GM23338 (cell line): ENCODE measurements around the gene GAB1. TPM values are rescaled to one million over a fixed set of nuclear protein-coding genes. Genes with fewer than 3 reads are reported as not detected.

ENCODE experiments used
- ATAC-seq: fragments of 200-7000 bp; cut with Tn5 transposase; 3 replicates; pipeline ENCODE4 v1.9.1; 2020
- DNase-seq: peaks from one replicate; pipeline ENCODE4 v3.0.0-alpha.2; 2015; ENCODE audit warnings: low spot score
- H2AFZ ChIP-seq: fragments of 200-600 bp; sonication (generic); 2 replicates; pipeline ENCODE4 v1.8.0; 2016; ENCODE audit warnings: antibody characterized with exemption, mild to moderate bottlenecking, moderate library complexity
- H3F3A ChIP-seq: fragments of 200-600 bp; sonication (generic); replicated peaks from 2 replicates; pipeline ENCODE4 v1.8.0; 2017; ENCODE audit warnings: antibody characterized with exemption, mixed run types, low read depth
- H3K27ac ChIP-seq: fragments of 200-600 bp; sonication (generic); 2 replicates; pipeline ENCODE4 v1.6.1; 2016; ENCODE audit warnings: low read depth
- H3K27me3 ChIP-seq: fragments of 200-600 bp; sonication (generic); 2 replicates; pipeline ENCODE4 v1.8.0; 2016; ENCODE audit warnings: mild to moderate bottlenecking, mixed run types, moderate library complexity; ENCODE audit not compliant: insufficient read depth
- H3K36me3 ChIP-seq: fragments of 200-600 bp; sonication (generic); 2 replicates; pipeline ENCODE4 v1.8.0; 2016; ENCODE audit warnings: mild to moderate bottlenecking; ENCODE audit not compliant: insufficient read depth
- H3K4me1 ChIP-seq: fragments of 200-600 bp; sonication (generic); 2 replicates; pipeline ENCODE4 v1.8.0; 2016; ENCODE audit warnings: mild to moderate bottlenecking, moderate library complexity; ENCODE audit not compliant: insufficient read depth
- H3K4me2 ChIP-seq: fragments of 200-600 bp; sonication (generic); 2 replicates; pipeline ENCODE4 v1.7.1; 2017; ENCODE audit warnings: mixed run types
- H3K4me3 ChIP-seq: fragments of 200-600 bp; sonication (generic); 2 replicates; pipeline ENCODE4 v1.6.1; 2016; ENCODE audit warnings: mixed run types
- H3K79me2 ChIP-seq: fragments of 200-600 bp; sonication (generic); replicated peaks from 2 replicates; pipeline ENCODE4 v1.8.0; 2017; ENCODE audit warnings: mild to moderate bottlenecking; ENCODE audit not compliant: insufficient read depth
- H3K9me2 ChIP-seq: fragments of 200-600 bp; sonication (generic); 2 replicates; pipeline ENCODE4 v1.8.0; 2017; ENCODE audit not compliant: insufficient read depth
- H4K20me1 ChIP-seq: fragments of 200-600 bp; sonication (generic); replicated peaks from 2 replicates; pipeline ENCODE4 v1.8.0; 2017; ENCODE audit warnings: mild to moderate bottlenecking; ENCODE audit not compliant: insufficient read depth
- H3K27ac Mint-ChIP-seq: 2 replicates; pipeline ENCODE4 v1.8.0; 2020; ENCODE audit warnings: inconsistent platforms, mild to moderate bottlenecking, moderate library complexity, mixed read lengths
- H3K27me3 Mint-ChIP-seq: 3 replicates; pipeline ENCODE4 v1.8.0; 2022; ENCODE audit warnings: low read depth, mild to moderate bottlenecking, moderate library complexity, mixed read lengths, inconsistent platforms; ENCODE audit not compliant: insufficient read depth, poor library complexity
- H3K36me3 Mint-ChIP-seq: 3 replicates; pipeline ENCODE4 v1.8.0; 2021; ENCODE audit warnings: low read depth, mild to moderate bottlenecking, inconsistent platforms, moderate library complexity, mixed read lengths
- H3K4me1 Mint-ChIP-seq: 3 replicates; pipeline ENCODE4 v1.8.0; 2020; ENCODE audit warnings: mild to moderate bottlenecking, inconsistent platforms, mixed read lengths
- H3K4me3 Mint-ChIP-seq: 3 replicates; pipeline ENCODE4 v1.8.0; 2021; ENCODE audit warnings: moderate library complexity, mild to moderate bottlenecking, inconsistent platforms, mixed read lengths
- H3K9me3 Mint-ChIP-seq: 3 replicates; pipeline ENCODE4 v1.8.0; 2020; ENCODE audit warnings: moderate library complexity, mild to moderate bottlenecking, inconsistent platforms, mixed read lengths
- CREB1 ChIP-seq: fragments of 250-450 bp; sonication (Bioruptor Pico); IDR thresholded peaks from 2 replicates; pipeline ENCODE4 v1.5.0; 2020; ENCODE audit warnings: low read depth, mild to moderate bottlenecking, moderate library complexity
- CTCF ChIP-seq, 2 experiments: fragments of 200-600 bp in 1 of 2; sonication (generic) in 1 of 2; conservative IDR thresholded peaks; 2 replicates each; pipeline versions ENCODE4 v1.5.1 to v1.6.1; 2016 to 2017; ENCODE audit warnings: antibody characterized with exemption in 2 of 2, low read depth in 2 of 2, mild to moderate bottlenecking in 2 of 2, moderate library complexity in 1 of 2
- ETS1 ChIP-seq: IDR thresholded peaks from 2 replicates; pipeline ENCODE4 v1.6.1; 2016; ENCODE audit warnings: antibody characterized with exemption
- EZH2 ChIP-seq: fragments of 200-600 bp; sonication (generic); IDR thresholded peaks from one replicate; pipeline ENCODE4 v1.8.0; 2017; ENCODE audit warnings: antibody characterized with exemption, mild to moderate bottlenecking, low read depth; ENCODE audit not compliant: unreplicated experiment
- JUNB ChIP-seq: IDR thresholded peaks from one replicate; pipeline ENCODE4 v1.6.1; 2016; ENCODE audit warnings: antibody characterized with exemption; ENCODE audit not compliant: unreplicated experiment
- POLR2AphosphoS5 ChIP-seq: IDR thresholded peaks from 2 replicates; pipeline ENCODE4 v1.6.1; 2016; ENCODE audit warnings: antibody characterized with exemption, low read depth
- REST ChIP-seq: IDR thresholded peaks from one replicate; pipeline ENCODE4 v1.6.1; 2018; ENCODE audit warnings: antibody characterized with exemption; ENCODE audit not compliant: unreplicated experiment
- STAT1 ChIP-seq: IDR thresholded peaks from one replicate; pipeline ENCODE4 v1.6.1; 2016; ENCODE audit warnings: antibody characterized with exemption; ENCODE audit not compliant: unreplicated experiment
- ZNF114 ChIP-seq: fragments of 250-450 bp; sonication (Bioruptor Pico); IDR thresholded peaks from 2 replicates; pipeline ENCODE4 v1.5.0; 2020; ENCODE audit warnings: mild to moderate bottlenecking, moderate library complexity
- polyA plus RNA-seq: library from polyadenylated mRNA; unstranded; fragments of >200 nt; fragmentation: Nextera tagmentation; extraction: Ambion mirVana; gene quantifications from 2 replicates; pipeline ENCODE4 v1.2.1, GENCODE V29; 2016
- total RNA-seq: library from RNA; depleted of rRNA; stranded (reverse); fragments of >200 nt; shearing (Covaris generic); gene quantifications from 2 replicates; pipeline ENCODE4 v1.2.3, GENCODE V29; 2014
- TF ChIP-seq, protein P1 (sequence below): fragments of 250-450 bp; sonication (Bioruptor Pico); IDR thresholded peaks from 2 replicates; pipeline ENCODE4 v1.5.0; 2020; ENCODE audit warnings: mild to moderate bottlenecking, moderate library complexity

Gene GAB1
- total and polyA plus RNA-seq, 2 experiments from 2014 or later: 4.0 to 18.4 TPM

- TF ChIP-seq, protein P1, sequence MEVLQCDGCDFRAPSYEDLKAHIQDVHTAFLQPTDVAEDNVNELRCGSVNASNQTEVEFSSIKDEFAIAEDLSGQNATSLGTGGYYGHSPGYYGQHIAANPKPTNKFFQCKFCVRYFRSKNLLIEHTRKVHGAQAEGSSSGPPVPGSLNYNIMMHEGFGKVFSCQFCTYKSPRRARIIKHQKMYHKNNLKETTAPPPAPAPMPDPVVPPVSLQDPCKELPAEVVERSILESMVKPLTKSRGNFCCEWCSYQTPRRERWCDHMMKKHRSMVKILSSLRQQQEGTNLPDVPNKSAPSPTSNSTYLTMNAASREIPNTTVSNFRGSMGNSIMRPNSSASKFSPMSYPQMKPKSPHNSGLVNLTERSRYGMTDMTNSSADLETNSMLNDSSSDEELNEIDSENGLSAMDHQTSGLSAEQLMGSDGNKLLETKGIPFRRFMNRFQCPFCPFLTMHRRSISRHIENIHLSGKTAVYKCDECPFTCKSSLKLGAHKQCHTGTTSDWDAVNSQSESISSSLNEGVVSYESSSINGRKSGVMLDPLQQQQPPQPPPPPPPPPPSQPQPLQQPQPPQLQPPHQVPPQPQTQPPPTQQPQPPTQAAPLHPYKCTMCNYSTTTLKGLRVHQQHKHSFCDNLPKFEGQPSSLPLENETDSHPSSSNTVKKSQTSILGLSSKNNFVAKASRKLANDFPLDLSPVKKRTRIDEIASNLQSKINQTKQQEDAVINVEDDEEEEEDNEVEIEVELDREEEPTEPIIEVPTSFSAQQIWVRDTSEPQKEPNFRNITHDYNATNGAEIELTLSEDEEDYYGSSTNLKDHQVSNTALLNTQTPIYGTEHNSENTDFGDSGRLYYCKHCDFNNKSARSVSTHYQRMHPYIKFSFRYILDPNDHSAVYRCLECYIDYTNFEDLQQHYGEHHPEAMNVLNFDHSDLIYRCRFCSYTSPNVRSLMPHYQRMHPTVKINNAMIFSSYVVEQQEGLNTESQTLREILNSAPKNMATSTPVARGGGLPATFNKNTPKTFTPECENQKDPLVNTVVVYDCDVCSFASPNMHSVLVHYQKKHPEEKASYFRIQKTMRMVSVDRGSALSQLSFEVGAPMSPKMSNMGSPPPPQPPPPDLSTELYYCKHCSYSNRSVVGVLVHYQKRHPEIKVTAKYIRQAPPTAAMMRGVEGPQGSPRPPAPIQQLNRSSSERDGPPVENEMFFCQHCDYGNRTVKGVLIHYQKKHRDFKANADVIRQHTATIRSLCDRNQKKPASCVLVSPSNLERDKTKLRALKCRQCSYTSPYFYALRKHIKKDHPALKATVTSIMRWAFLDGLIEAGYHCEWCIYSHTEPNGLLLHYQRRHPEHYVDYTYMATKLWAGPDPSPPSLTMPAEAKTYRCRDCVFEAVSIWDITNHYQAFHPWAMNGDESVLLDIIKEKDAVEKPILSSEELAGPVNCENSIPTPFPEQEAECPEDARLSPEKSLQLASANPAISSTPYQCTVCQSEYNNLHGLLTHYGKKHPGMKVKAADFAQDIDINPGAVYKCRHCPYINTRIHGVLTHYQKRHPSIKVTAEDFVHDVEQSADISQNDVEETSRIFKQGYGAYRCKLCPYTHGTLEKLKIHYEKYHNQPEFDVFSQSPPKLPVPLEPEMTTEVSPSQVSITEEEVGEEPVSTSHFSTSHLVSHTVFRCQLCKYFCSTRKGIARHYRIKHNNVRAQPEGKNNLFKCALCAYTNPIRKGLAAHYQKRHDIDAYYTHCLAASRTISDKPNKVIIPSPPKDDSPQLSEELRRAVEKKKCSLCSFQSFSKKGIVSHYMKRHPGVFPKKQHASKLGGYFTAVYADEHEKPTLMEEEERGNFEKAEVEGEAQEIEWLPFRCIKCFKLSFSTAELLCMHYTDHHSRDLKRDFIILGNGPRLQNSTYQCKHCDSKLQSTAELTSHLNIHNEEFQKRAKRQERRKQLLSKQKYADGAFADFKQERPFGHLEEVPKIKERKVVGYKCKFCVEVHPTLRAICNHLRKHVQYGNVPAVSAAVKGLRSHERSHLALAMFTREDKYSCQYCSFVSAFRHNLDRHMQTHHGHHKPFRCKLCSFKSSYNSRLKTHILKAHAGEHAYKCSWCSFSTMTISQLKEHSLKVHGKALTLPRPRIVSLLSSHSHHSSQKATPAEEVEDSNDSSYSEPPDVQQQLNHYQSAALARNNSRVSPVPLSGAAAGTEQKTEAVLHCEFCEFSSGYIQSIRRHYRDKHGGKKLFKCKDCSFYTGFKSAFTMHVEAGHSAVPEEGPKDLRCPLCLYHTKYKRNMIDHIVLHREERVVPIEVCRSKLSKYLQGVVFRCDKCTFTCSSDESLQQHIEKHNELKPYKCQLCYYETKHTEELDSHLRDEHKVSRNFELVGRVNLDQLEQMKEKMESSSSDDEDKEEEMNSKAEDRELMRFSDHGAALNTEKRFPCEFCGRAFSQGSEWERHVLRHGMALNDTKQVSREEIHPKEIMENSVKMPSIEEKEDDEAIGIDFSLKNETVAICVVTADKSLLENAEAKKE (CRISPR knock-in tag): no peak
- TF ChIP-seq CTCF (conservative IDR thresholded peaks at IDR 0.05; ENCODE audit: low read depth in 2 of 2) (no peak), JUNB (no peak), POLR2AphosphoS5 (no peak)
Observed at GRCh38 chr4:143344774-143345173, 8.1 kb downstream of the GAB1 start (continued).

DNA sequence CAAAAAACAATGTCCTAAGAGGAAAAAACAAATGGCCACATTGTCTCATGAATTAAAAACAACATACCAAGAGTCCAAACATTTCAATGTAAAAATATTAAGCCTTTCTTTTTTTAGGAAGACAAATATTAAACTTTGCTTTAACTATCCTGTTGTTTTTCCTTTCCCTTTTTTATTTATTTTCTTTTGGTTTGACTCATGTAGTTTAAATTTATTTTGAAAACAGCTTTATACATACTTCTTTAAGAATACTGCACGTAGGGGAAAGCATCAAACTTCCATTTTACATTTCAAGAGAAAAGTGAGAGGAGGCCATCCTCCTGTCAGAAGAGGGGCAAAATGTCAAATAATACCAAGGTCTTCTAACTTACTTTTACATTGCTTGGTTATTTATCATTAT lies 8.7 kb downstream of the GAB1 start:
- ATAC-seq: no peak
- H3K4me3 ChIP-seq: no peak overlapping the region
- H3K4me1 ChIP-seq: peaks cover 30% of the 10 kb centered on the region
- DNase-seq: no peak
- H4K20me1 ChIP-seq: peaks cover 8% of the 10 kb centered on the region; the same call in 1 of the 2 replicates
- Mint-ChIP-seq H3K4me1 (peaks cover 48% of the 10 kb centered on the region), H3K27ac (no peak overlapping the region), H3K9me3 (no peaks in the 10 kb centered on the region), H3K4me3 (no peak overlapping the region), H3K36me3 (no peaks in the 10 kb centered on the region), H3K27me3 (no peaks in the 10 kb centered on the region)
- H3K9me2 ChIP-seq: no peaks in the 10 kb centered on the region
- no peaks in the 10 kb centered on the region for H3K27me3 ChIP-seq
- no peak overlapping the region for H2AFZ ChIP-seq
- peaks cover 68% of the 10 kb centered on the region for H3K79me2 ChIP-seq
- H3K36me3 ChIP-seq: no peaks in the 10 kb centered on the region
- no peaks in the 10 kb centered on the region for H3F3A ChIP-seq
- H3K27ac ChIP-seq: no peak overlapping the region
- no peak overlapping the region for H3K4me2 ChIP-seq
- TF ChIP-seq ZNF114 (CRISPR knock-in tag): no peak
- TF ChIP-seq POLR2AphosphoS5: no peak
- TF ChIP-seq EZH2: no peak
- no peak for TF ChIP-seq CREB1 (CRISPR knock-in tag)
- no peak for TF ChIP-seq JUNB
- no peak for TF ChIP-seq ETS1
- no peak for TF ChIP-seq STAT1
- no peak for TF ChIP-seq REST
- no peak for TF ChIP-seq CTCF (conservative IDR thresholded peaks at IDR 0.05; ENCODE audit: low read depth in 2 of 2)
